Vagina (tissue), 2 donors: ENCODE results near the gene BUD23.

Source experiments
- CTCF ChIP-seq, 3 experiments: fragments of 450-650 bp in 2 of 3; fragments of 200-600 bp in 1 of 3; sonication (generic) in 1 of 3; IDR thresholded peaks; one replicate each; pipeline ENCODE4 v1.5.1; 2017 to 2019; ENCODE audit warnings: antibody characterized with exemption in 3 of 3, mild to moderate bottlenecking in 2 of 3, moderate library complexity in 2 of 3
- POLR2A ChIP-seq, 2 donors: fragments of 450-650 bp; IDR thresholded peaks; one replicate each; pipeline ENCODE4 v1.6.1; 2017; ENCODE audit warnings: antibody characterized with exemption in 2 of 2, mild to moderate bottlenecking in 2 of 2, moderate library complexity in 2 of 2

- TF ChIP-seq CTCF (IDR thresholded peaks at IDR 0.05) (no peak), POLR2A (IDR thresholded peaks at IDR 0.05) (no peak)
Observed at GRCh38 chr7:73716318-73716890, 33.0 kb downstream of the BUD23 start.
